ENCODE data around the gene TRAPPC5.

- no peak for TF ChIP-seq CTCF (IDR thresholded peaks at IDR 0.05)
- no peak for TF ChIP-seq POLR2AphosphoS5 (IDR thresholded peaks at IDR 0.05)
- no peak for TF ChIP-seq POLR2A (IDR thresholded peaks at IDR 0.05)
Measured at GRCh38 chr19:7639863-7640348, 40.7 kb upstream of the TRAPPC5 start.
